Osteoblast (primary cell): ENCODE results near the gene CLMP. TPM values are rescaled to one million over a fixed set of nuclear protein-coding genes. Genes with fewer than 3 reads are reported as not detected.
A peak's percentile ranks its signal among the peaks of the same experiment; 100 is the strongest.

ENCODE experiments used
- DNase-seq: peaks from one replicate; pipeline ENCODE4 v3.0.0; 2011; ENCODE audit warnings: low spot score, mixed read lengths; ENCODE audit not compliant: insufficient read length; ENCODE audit errors: missing footprints
- H2AFZ ChIP-seq: 2 replicates; pipeline ENCODE4 v1.6.0; 2011; ENCODE audit warnings: mild to moderate bottlenecking, low read length
- H3K27ac ChIP-seq: 2 replicates; pipeline ENCODE4 v1.5.1; 2011; ENCODE audit warnings: mild to moderate bottlenecking, low read depth, low read length, moderate library complexity
- H3K27me3 ChIP-seq: 2 replicates; pipeline ENCODE4 v1.6.0; 2012; ENCODE audit warnings: mild to moderate bottlenecking, control low read depth, inconsistent platforms, low read length, moderate library complexity; ENCODE audit not compliant: insufficient read depth
- H3K36me3 ChIP-seq: 2 replicates; pipeline ENCODE4 v1.5.1; 2011; ENCODE audit warnings: mild to moderate bottlenecking, low read length, control low read depth, moderate library complexity; ENCODE audit not compliant: insufficient read depth
- H3K4me1 ChIP-seq: 2 replicates; pipeline ENCODE4 v1.5.1; 2011; ENCODE audit warnings: mild to moderate bottlenecking, low read length, control low read depth, moderate library complexity; ENCODE audit not compliant: insufficient read depth
- H3K4me2 ChIP-seq: 2 replicates; pipeline ENCODE4 v1.6.0; 2011; ENCODE audit warnings: mild to moderate bottlenecking, low read length; ENCODE audit not compliant: insufficient read depth
- H3K4me3 ChIP-seq: fragments of 200-600 bp; sonication (generic); 3 replicates; pipeline ENCODE4 v1.5.1; 2012; ENCODE audit warnings: mild to moderate bottlenecking, low read length, inconsistent platforms; ENCODE audit not compliant: insufficient read depth
- H3K79me2 ChIP-seq: 2 replicates; pipeline ENCODE4 v1.6.0; 2012; ENCODE audit warnings: mild to moderate bottlenecking, low read length, control low read depth, inconsistent platforms; ENCODE audit not compliant: insufficient read depth
- H3K9me3 ChIP-seq: 2 replicates; pipeline ENCODE4 v1.5.1; 2011; ENCODE audit warnings: low read depth, low read length, control low read depth
- H4K20me1 ChIP-seq: 2 replicates; pipeline ENCODE4 v1.6.0; 2012; ENCODE audit warnings: mild to moderate bottlenecking, low read length, control low read depth; ENCODE audit not compliant: insufficient read depth
- CTCF ChIP-seq: IDR thresholded peaks from 2 replicates; pipeline ENCODE4 v1.5.1; 2011; ENCODE audit warnings: mild to moderate bottlenecking, low read depth, low read length, moderate library complexity; ENCODE audit errors: extremely low read depth
- total RNA-seq: library from RNA; depleted of rRNA; stranded (reverse); fragments of >200 nt; gene quantifications from 2 replicates; pipeline ENCODE4 v1.2.3, GENCODE V29; 2012

The CLMP gene
- total RNA-seq, 1 donor, result 210 TPM

- no peak for DNase-seq
- no peaks in the 10 kb centered on the region for H3K9me3 ChIP-seq
- no peaks in the 10 kb centered on the region for H4K20me1 ChIP-seq
- H3K27me3 ChIP-seq, result no peaks in the 10 kb centered on the region
- no peak for TF ChIP-seq CTCF
- no peak overlapping the region for H3K4me3 ChIP-seq
- H3K79me2 ChIP-seq, result no peaks in the 10 kb centered on the region
- H3K4me2 ChIP-seq, result no peak overlapping the region
- H3K36me3 ChIP-seq, result no peaks in the 10 kb centered on the region
- H2AFZ ChIP-seq, result no peak overlapping the region
- no peak overlapping the region for H3K27ac ChIP-seq
- H3K4me1 ChIP-seq, result peaks cover 17% of the 10 kb centered on the region
Observed at GRCh38 chr11:123203471-123203870, 8.4 kb upstream of the CLMP start.

GRCh38 chr11:123202155-123203151 lies 7.4 kb upstream of the CLMP start:
- Histone ChIP-seq H3K4me3 (no peak overlapping the region), H3K27me3 (no peaks in the 10 kb centered on the region), H3K36me3 (no peaks in the 10 kb centered on the region), H2AFZ (no peak overlapping the region), H3K4me1 (peaks cover 26% of the 10 kb centered on the region), H3K4me2 (no peak overlapping the region), H3K9me3 (no peaks in the 10 kb centered on the region), H4K20me1 (no peaks in the 10 kb centered on the region), H3K79me2 (no peaks in the 10 kb centered on the region), H3K27ac (no peak overlapping the region)
- TF ChIP-seq CTCF, result no peak
- no peak for DNase-seq

GRCh38 chr11:123200264-123200663 lies 5.2 kb upstream of the CLMP start:
- H2AFZ ChIP-seq, result no peak overlapping the region
- peaks cover 41% of the 10 kb centered on the region for H3K4me1 ChIP-seq
- no peaks in the 10 kb centered on the region for H4K20me1 ChIP-seq
- H3K4me3 ChIP-seq, result no peak overlapping the region
- H3K36me3 ChIP-seq, result no peaks in the 10 kb centered on the region
- no peaks in the 10 kb centered on the region for H3K27me3 ChIP-seq
- peaks cover 12% of the 10 kb centered on the region for H3K79me2 ChIP-seq
- DNase-seq, result no peak
- H3K4me2 ChIP-seq, result no peak overlapping the region
- no peak overlapping the region for H3K27ac ChIP-seq
- no peaks in the 10 kb centered on the region for H3K9me3 ChIP-seq
- TF ChIP-seq CTCF, result no peak

- no peak overlapping the region for H2AFZ ChIP-seq
- no peak overlapping the region for H3K4me3 ChIP-seq
- DNase-seq, result peak; percentile 95
- peak overlapping the region; percentile 90 for H3K27ac ChIP-seq
- no peaks in the 10 kb centered on the region for H3K9me3 ChIP-seq
- H3K79me2 ChIP-seq, result peaks cover 38% of the 10 kb centered on the region
- no peak for TF ChIP-seq CTCF
- H3K27me3 ChIP-seq, result no peaks in the 10 kb centered on the region
- H3K36me3 ChIP-seq, result peaks cover 5% of the 10 kb centered on the region
- H3K4me1 ChIP-seq, result peaks cover 41% of the 10 kb centered on the region
- H3K4me2 ChIP-seq, result peak overlapping the region; percentile 31
- peaks cover 7% of the 10 kb centered on the region for H4K20me1 ChIP-seq
Observed at GRCh38 chr11:123197711-123198110, 2.7 kb upstream of the CLMP start.
